Measurements from ENCODE around the gene MFAP5.
"Not testable (repeated sequence)": the region's sequence is repeated elsewhere in the genome, so short reads cannot be mapped to it uniquely, and the experiment has no call there.

MFAP5 gene

DNA sequence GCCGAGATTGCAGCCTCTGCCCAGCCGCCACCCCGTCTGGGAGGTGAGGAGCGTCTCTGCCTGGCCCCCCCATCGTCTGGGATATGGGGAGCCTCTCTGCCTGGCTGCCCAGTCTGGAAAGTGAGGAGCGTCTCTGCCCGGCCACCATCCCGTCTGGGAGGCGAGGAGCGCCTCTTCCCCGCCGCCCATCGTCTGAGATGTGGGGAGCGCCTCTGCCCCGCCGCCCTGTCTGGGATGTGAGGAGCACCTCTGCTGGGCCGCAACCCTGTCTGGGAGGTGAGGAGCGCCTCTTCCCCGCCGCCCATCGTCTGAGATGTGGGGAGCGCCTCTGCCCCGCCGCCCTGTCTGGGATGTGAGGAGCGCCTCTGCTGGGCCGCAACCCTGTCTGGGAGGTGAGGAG lies 37.9 kb downstream of the MFAP5 start:
- not testable (repeated sequence) for DNase-seq

GRCh38 chr12:8622646-8623045 lies 40.0 kb downstream of the MFAP5 start:
- DNase-seq, result no peak

DNA sequence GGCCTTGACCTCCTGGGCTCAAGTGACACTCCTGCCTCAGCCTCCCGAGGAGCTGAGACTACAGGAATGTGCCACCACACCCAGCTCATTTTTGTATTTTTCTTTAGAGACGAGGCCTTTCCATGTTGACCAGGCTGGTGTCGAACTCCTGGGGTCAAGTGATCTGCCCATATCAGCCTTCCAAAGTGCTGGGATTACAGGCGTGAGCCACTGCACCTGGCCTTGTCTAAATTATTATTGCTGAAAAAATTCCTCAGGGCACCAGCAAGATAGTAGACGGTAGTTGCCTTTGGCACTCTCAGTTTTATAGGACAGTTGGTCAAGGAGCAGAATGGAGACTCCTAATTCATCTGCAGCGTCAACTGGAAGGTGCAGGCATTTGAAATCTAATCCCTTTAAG lies 47.4 kb downstream of the MFAP5 start:
- no peak for DNase-seq

- DNase-seq, result not testable (repeated sequence)
Measured at GRCh38 chr12:8613881-8614280, 48.7 kb downstream of the MFAP5 start.

GRCh38 chr12:8612629-8613028 lies 50.0 kb downstream of the MFAP5 start, which contains the start of gene AICDA:
Gene AICDA (minus strand): TSS chr12:8612859. CDS start chr12:8612767, 92 bp downstream.
- DNase-seq, result no peak

DNA sequence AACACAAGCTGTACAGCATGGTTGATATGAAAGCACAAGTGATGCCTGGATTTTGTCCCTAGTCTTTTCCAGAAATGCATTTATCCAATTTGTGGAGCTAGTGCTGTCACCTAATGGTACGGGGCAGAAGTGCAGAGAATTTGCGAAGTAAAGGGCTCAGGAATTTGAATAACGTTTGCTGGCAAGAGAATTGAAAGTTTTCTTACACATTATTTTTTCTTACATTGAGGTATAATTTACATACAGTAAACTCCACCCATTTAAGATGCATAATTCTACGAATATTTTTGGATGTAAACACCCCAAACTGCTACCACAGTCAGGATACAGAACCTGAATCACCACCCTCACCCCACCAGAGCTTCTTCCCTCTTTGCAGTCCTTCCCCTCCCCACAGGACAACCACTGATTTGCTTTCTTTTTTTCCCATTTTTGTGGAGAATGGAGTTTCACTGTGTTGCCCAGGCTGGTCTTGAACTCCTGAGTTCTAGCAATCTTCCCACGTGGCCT lies 53.5 kb downstream of the MFAP5 start:
- peak; percentile 8 for DNase-seq

DNA sequence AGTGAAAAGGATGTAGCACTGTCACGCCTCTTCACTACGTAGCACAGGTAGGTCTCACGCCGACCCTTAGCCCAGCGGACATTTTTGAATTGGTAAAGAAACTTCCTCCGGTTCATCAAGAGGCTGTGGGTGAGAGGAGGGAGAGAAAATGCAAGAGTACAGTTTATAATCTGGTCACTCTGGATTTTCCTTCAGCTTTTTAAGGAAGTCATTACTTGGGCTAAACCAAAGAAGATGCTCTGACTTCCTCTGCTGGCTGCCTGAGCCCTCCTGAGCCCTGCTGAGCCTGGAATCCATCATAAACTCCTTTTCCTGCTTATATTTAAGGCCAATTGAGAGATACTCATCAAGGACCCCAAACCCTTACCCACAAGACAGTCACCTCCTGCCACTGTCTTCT lies 55.7 kb downstream of the MFAP5 start:
- no peak for DNase-seq

- DNase-seq, result no peak
Measured at GRCh38 chr12:8605057-8605456, 57.6 kb downstream of the MFAP5 start.

GRCh38 chr12:8603856-8604255 lies 58.8 kb downstream of the MFAP5 start:
- DNase-seq, result no peak

DNA sequence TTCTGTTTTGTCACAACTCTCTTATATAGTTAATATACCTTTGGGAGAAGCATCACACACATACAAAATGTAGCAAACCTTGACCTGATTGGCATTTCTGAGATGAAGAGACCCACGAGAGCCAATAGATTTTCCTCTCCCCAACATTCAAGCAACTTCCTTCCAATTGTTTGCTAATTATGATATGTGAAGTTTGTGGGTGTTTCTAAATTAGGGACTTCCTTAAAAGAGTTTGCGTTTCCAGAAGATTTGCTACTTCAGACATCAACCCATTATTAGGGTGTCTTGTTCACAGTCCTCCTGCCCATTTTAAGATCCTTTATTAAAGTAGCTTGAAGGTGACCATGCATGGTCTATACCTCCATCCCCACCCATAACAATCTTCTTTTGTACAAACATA lies 59.3 kb downstream of the MFAP5 start:
- DNase-seq, result no peak

DNA sequence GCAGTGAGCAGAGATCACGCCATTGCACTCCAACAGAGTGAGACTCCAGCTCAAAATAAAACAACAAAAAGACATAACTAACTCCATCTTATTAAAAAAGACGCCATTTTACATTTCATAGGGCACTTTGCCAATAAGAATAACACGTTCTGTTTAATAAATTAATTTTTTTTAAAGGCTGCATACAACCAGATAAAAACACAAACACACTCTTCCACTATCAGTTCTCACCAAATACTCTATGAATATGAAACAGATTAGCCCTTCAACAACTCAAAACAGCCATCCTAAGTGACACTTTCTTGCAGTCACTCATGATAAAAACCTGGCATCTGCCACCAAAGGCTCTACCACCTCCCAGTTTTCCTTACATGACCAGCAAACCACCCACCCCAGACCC lies 66.1 kb downstream of the MFAP5 start:
- no peak for DNase-seq

All from stimulated activated CD4-positive, alpha-beta T cell treated with anti-CD3 and anti-CD28 coated beads, Interleukin-15, amount 100 ng/mL, for 24 hours (primary cell).